A549 (cell line): ENCODE data around the gene ZBTB42. TPM values are rescaled to one million over a fixed set of nuclear protein-coding genes. Genes with fewer than 3 reads are reported as not detected.

Source experiments
- ATAC-seq, 2 experiments: fragments of 200-7000 bp in 1 of 2; fragments of >200 bp in 1 of 2; cut with Nextera tagmentation in 1 of 2; cut with Tn5 transposase in 1 of 2; 3 replicates each; pipeline versions ENCODE4 v1.8.0 to v1.9.1; 2018 to 2020; ENCODE audit warnings: mild to moderate bottlenecking in 1 of 2, moderate library complexity in 1 of 2
- CTCF ChIA-PET: fragments of 300-600 bp; sonication (Branson Sonifier 250); formaldehyde crosslinking; extraction: SDS; loops from one replicate; lab custom pipeline; 2021; ENCODE audit warnings: antibody characterized with exemption, inconsistent platforms; lab: Yijun Ruan, JAX
- POLR2A ChIA-PET: fragments of 350-600 bp; formaldehyde crosslinking; extraction: SDS; loops from one replicate; lab custom pipeline; 2021; ENCODE audit warnings: antibody characterized with exemption, inconsistent platforms; lab: Yijun Ruan, JAX
- DNase-seq, 2 experiments: peaks; one replicate each; pipeline versions ENCODE4 v3.0.0 to v3.0.0-alpha.2; 2011 to 2016; ENCODE audit warnings: low read depth in 1 of 2, low spot score in 1 of 2
- FAIRE-seq: peaks from 2 replicates; lab custom pipeline; 2011; peaks lifted over from hg19 to GRCh38; lab: Jason Lieb, UNC
- H3K27ac ChIP-seq, 2 experiments: fragments of >200 bp; sonication (Bioruptor Twin); formaldehyde crosslinking; 3 replicates each; pipeline ENCODE4 v1.5.1; 2016 to 2017
- H3K4me1 ChIP-seq: fragments of >200 bp; sonication (Bioruptor Twin); formaldehyde crosslinking; 3 replicates; pipeline ENCODE4 v1.6.1; 2016
- H3K4me2 ChIP-seq: fragments of >200 bp; sonication (Bioruptor Twin); formaldehyde crosslinking; 3 replicates; pipeline ENCODE4 v1.6.1; 2016
- H3K4me3 ChIP-seq: fragments of >200 bp; sonication (Bioruptor Twin); formaldehyde crosslinking; 3 replicates; pipeline ENCODE4 v1.5.1; 2016
- H3K9me3 ChIP-seq: fragments of >200 bp; sonication (Bioruptor Twin); formaldehyde crosslinking; 3 replicates; pipeline ENCODE4 v1.6.1; 2016
- BCL3 ChIP-seq: fragments of >200 bp; sonication (Bioruptor Twin); formaldehyde crosslinking; IDR thresholded peaks from 3 replicates; pipeline ENCODE4 v1.6.1; 2016
- CBX2 ChIP-seq: fragments of 200-600 bp; sonication (generic); IDR thresholded peaks from 2 replicates; pipeline ENCODE4 v1.6.1; 2016; ENCODE audit warnings: low read depth, mild to moderate bottlenecking, borderline replicate concordance
- CBX8 ChIP-seq: fragments of 200-600 bp; sonication (generic); IDR thresholded peaks from 2 replicates; pipeline ENCODE4 v1.6.1; 2016
- CEBPB ChIP-seq, 2 experiments: fragments of >200 bp in 1 of 2; sonication (Bioruptor Twin) in 1 of 2; formaldehyde crosslinking in 1 of 2; IDR thresholded peaks; 2 replicates each; pipeline ENCODE4 v1.6.1; 2012 to 2016
- EHMT2 ChIP-seq: fragments of 200-600 bp; sonication (generic); IDR thresholded peaks from 2 replicates; pipeline ENCODE4 v1.6.1; 2016; ENCODE audit warnings: antibody characterized with exemption, low read depth, mild to moderate bottlenecking, moderate library complexity
- EP300 ChIP-seq, 2 experiments: fragments of >200 bp; sonication (Bioruptor Twin); formaldehyde crosslinking; IDR thresholded peaks; 2 replicates in 1 of 2; 3 replicates in 1 of 2; pipeline ENCODE4 v1.6.1; 2016 to 2017
- HMGXB4 ChIP-seq: fragments of 250-450 bp; sonication (Bioruptor Pico); IDR thresholded peaks from 2 replicates; pipeline ENCODE4 v1.5.0; 2021; ENCODE audit warnings: mild to moderate bottlenecking, moderate library complexity, borderline replicate concordance
- HOXA7 ChIP-seq: fragments of 250-450 bp; sonication (Bioruptor Pico); IDR thresholded peaks from 2 replicates; pipeline ENCODE4 v1.5.0; 2020; ENCODE audit warnings: mild to moderate bottlenecking, moderate library complexity
- HOXB13 ChIP-seq: fragments of 250-450 bp; sonication (Bioruptor Pico); IDR thresholded peaks from 2 replicates; pipeline ENCODE4 v1.5.0; 2020; ENCODE audit warnings: low read depth, mild to moderate bottlenecking, moderate library complexity
- HOXB5 ChIP-seq: fragments of 250-450 bp; sonication (Bioruptor Pico); IDR thresholded peaks from 2 replicates; pipeline ENCODE4 v1.5.0; 2020; ENCODE audit warnings: mild to moderate bottlenecking, moderate library complexity
- JUN ChIP-seq, 2 experiments: fragments of >200 bp; sonication (Bioruptor Twin); formaldehyde crosslinking; IDR thresholded peaks; 2 replicates in 1 of 2; 3 replicates in 1 of 2; pipeline ENCODE4 v1.6.1; 2016 to 2017
- KDM5A ChIP-seq: fragments of 200-600 bp; sonication (generic); IDR thresholded peaks from 2 replicates; pipeline ENCODE4 v1.6.1; 2016; ENCODE audit warnings: antibody characterized with exemption, mild to moderate bottlenecking
- MAFK ChIP-seq: fragments of 450-650 bp; IDR thresholded peaks from 2 replicates; pipeline ENCODE4 v1.6.1; 2014; ENCODE audit not compliant: partially characterized antibody
- MYC ChIP-seq: IDR thresholded peaks from 2 replicates; pipeline ENCODE4 v1.6.1; 2012; ENCODE audit warnings: mild to moderate bottlenecking, inconsistent platforms, low read length, improper control_type of control experiment, borderline replicate concordance
- NPAS2 ChIP-seq: fragments of 250-450 bp; sonication (Bioruptor Pico); IDR thresholded peaks from 2 replicates; pipeline ENCODE4 v1.8.0; 2022; ENCODE audit warnings: mild to moderate bottlenecking, moderate library complexity, borderline replicate concordance
- NR3C1 ChIP-seq: fragments of >200 bp; sonication (Bioruptor Twin); formaldehyde crosslinking; IDR thresholded peaks from 3 replicates; pipeline ENCODE4 v1.6.1; 2017
- PBX3 ChIP-seq: IDR thresholded peaks from 2 replicates; pipeline ENCODE4 v1.6.1; 2012
- PHF8 ChIP-seq: fragments of 200-600 bp; sonication (generic); IDR thresholded peaks from 2 replicates; pipeline ENCODE4 v1.6.1; 2016; ENCODE audit warnings: low read depth, mild to moderate bottlenecking, antibody characterized with exemption, moderate library complexity, borderline replicate concordance
- POLR2AphosphoS2 ChIP-seq: conservative IDR thresholded peaks from 2 replicates; pipeline ENCODE4 v1.6.1; 2012; ENCODE audit warnings: low read length, improper control_type of control experiment, inconsistent platforms
- RARB ChIP-seq: fragments of 250-450 bp; sonication (Bioruptor Pico); IDR thresholded peaks from 2 replicates; pipeline ENCODE4 v1.8.0; 2021; ENCODE audit warnings: mild to moderate bottlenecking, moderate library complexity
- RFX5 ChIP-seq: fragments of 450-650 bp; IDR thresholded peaks from 2 replicates; pipeline ENCODE4 v1.7.1; 2014; ENCODE audit warnings: antibody characterized with exemption, mild to moderate bottlenecking, moderate library complexity
- TFCP2L1 ChIP-seq: fragments of 250-450 bp; sonication (Bioruptor Pico); IDR thresholded peaks from 2 replicates; pipeline ENCODE4 v1.5.0; 2021; ENCODE audit warnings: mild to moderate bottlenecking
- TP53 ChIP-seq: fragments of 250-450 bp; sonication (Bioruptor Pico); IDR thresholded peaks from 2 replicates; pipeline ENCODE4 v1.5.0; 2021; ENCODE audit warnings: mild to moderate bottlenecking, moderate library complexity
- USF2 ChIP-seq: fragments of 450-650 bp; IDR thresholded peaks from 2 replicates; pipeline ENCODE4 v1.6.1; 2014; ENCODE audit warnings: antibody characterized with exemption
- ZNF302 ChIP-seq: fragments of 250-450 bp; sonication (Bioruptor Pico); IDR thresholded peaks from 2 replicates; pipeline ENCODE4 v1.9.0; 2021; ENCODE audit warnings: inconsistent platforms, mild to moderate bottlenecking, moderate library complexity
- ZSCAN20 ChIP-seq: fragments of 250-450 bp; sonication (Bioruptor Pico); IDR thresholded peaks from 2 replicates; pipeline ENCODE4 v1.8.0; 2022; ENCODE audit warnings: mild to moderate bottlenecking, moderate library complexity
- WGBS: methylation state at CpG from one replicate; pipeline ENCODE4 v1.1.6; 2017; ENCODE audit errors: missing lambda C conversion rate; 5-methylcytosine and 5-hydroxymethylcytosine counted together
- polyA plus RNA-seq, 4 experiments: library from polyadenylated mRNA; depleted of rRNA in 3 of 4; stranded (reverse); fragments of >200 nt; fragmentation: RNase III in 1 of 4; extraction: RNeasy Plus Mini Kit Qiagen cat#74134 plus additional on column Dnase treatment in 1 of 4; gene quantifications; 2 replicates in 3 of 4; 3 replicates in 1 of 4; pipeline ENCODE4 v1.2.3, GENCODE V29; 2011 to 2017

Gene ZBTB42
- polyA plus RNA-seq, 2 of the 4 experiments (the other 2 are of a cell fraction): 1.6 to 2.6 TPM

GRCh38 chr14:104788161-104788818 is 12.6 kb upstream of the ZBTB42 start:
- Histone ChIP-seq H3K27ac (no peak overlapping the region), H3K9me3 (no peaks in the 10 kb centered on the region), H3K4me2 (no peak overlapping the region), H3K4me3 (no peak overlapping the region), H3K4me1 (peaks cover 24% of the 10 kb centered on the region; the same call in 2 of the 3 replicates)
- CTCF ChIA-PET: interaction anchor here (1.3 to 6.1 kb wide), 3 partner anchors 12 to 38 kb away, joined by 4 to 48 read pairs (median 9); no protein-coding TSS in a partner anchor
- DNase-seq (no peak), ATAC-seq (no peak), FAIRE-seq (no peak)
- TF ChIP-seq ZNF302 (CRISPR knock-in tag) (no peak), TFCP2L1 (CRISPR knock-in tag) (no peak), MAFK (no peak), HMGXB4 (CRISPR knock-in tag) (no peak), CEBPB (IDR thresholded peaks at IDR 0.05) (no peak), EHMT2 (no peak), RARB (CRISPR knock-in tag) (no peak), HOXA7 (CRISPR knock-in tag) (no peak), PHF8 (no peak)
- POLR2A ChIA-PET: no interaction called here
- WGBS: 95% methylated on average over 10 of the region's 14 CpGs

- no peak overlapping the region for H3K4me2 ChIP-seq
- ATAC-seq: no peak
- no peak for TF ChIP-seq BCL3
- no peak for TF ChIP-seq KDM5A
- no peak for TF ChIP-seq HOXB13 (CRISPR knock-in tag)
- TF ChIP-seq PBX3: no peak
- no peak for TF ChIP-seq NR3C1
- TF ChIP-seq JUN (IDR thresholded peaks at IDR 0.05): no peak
- TF ChIP-seq CEBPB (IDR thresholded peaks at IDR 0.05): no peak
- no peak for TF ChIP-seq PHF8
- no peak for TF ChIP-seq CBX2
- no peak for TF ChIP-seq ZSCAN20 (CRISPR knock-in tag)
- TF ChIP-seq RFX5: no peak
- no peak for TF ChIP-seq CBX8
- TF ChIP-seq NPAS2 (CRISPR knock-in tag): no peak
- TF ChIP-seq HOXB5 (CRISPR knock-in tag): no peak
- TF ChIP-seq EP300 (IDR thresholded peaks at IDR 0.05): no peak
- no peak for TF ChIP-seq EHMT2
- no peak for TF ChIP-seq MYC
- TF ChIP-seq TP53 (CRISPR knock-in tag): no peak
- TF ChIP-seq USF2: no peak
- TF ChIP-seq POLR2AphosphoS2: no peak
- TF ChIP-seq, all 56 proteins: peak for 0
- 94% methylated on average over 30 of the region's 39 CpGs for WGBS
- no peak for DNase-seq
- no peak for FAIRE-seq
- Histone ChIP-seq H3K27ac (no peak overlapping the region), H3K4me3 (no peak overlapping the region), H3K4me1 (peaks cover 32% of the 10 kb centered on the region; the same call in 2 of the 3 replicates), H3K9me3 (no peaks in the 10 kb centered on the region)
- CTCF ChIA-PET: interaction anchor here (0.7 to 6.1 kb wide), 8 partner anchors 12 to 37 kb away, joined by 3 to 48 read pairs (median 4); no protein-coding TSS in a partner anchor
- POLR2A ChIA-PET: no interaction called here
Observed at GRCh38 chr14:104788873-104789663, 11.8 kb upstream of the ZBTB42 start.
